VCaP (cell line): ENCODE data around the gene IFNG-AS1.
A peak's percentile ranks its signal among the peaks of the same experiment; 100 is the strongest.

ENCODE experiments used
- H3K27ac ChIP-seq: fragments of 450-650 bp; 2 replicates; pipeline ENCODE4 v1.5.1; 2017
- TF ChIP-seq, protein P1 (sequence below): fragments of 450-650 bp; conservative IDR thresholded peaks from 2 replicates; pipeline ENCODE4 v1.5.1; 2017; ENCODE audit warnings: mild to moderate bottlenecking, moderate library complexity

Gene IFNG-AS1

DNA sequence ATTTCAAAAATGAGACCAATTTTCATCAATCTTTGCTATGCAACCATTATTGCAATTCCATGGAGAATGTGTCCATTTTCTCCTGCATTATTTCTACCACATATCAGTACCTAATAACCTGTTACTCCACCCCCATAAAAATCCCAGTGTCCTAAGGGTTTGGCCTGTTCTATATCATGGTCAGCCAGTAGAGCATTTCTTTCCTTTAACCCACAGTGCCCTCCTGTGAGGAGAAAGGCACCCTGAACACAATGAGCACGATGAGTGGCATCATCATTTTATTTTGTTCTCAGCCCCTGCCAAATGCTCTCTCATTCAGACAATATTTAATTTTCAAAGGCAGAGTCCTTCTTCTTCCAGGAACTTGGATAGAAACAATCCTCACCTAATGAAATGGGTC is 11.6 kb upstream of the IFNG-AS1 start:
- TF ChIP-seq, protein P1, sequence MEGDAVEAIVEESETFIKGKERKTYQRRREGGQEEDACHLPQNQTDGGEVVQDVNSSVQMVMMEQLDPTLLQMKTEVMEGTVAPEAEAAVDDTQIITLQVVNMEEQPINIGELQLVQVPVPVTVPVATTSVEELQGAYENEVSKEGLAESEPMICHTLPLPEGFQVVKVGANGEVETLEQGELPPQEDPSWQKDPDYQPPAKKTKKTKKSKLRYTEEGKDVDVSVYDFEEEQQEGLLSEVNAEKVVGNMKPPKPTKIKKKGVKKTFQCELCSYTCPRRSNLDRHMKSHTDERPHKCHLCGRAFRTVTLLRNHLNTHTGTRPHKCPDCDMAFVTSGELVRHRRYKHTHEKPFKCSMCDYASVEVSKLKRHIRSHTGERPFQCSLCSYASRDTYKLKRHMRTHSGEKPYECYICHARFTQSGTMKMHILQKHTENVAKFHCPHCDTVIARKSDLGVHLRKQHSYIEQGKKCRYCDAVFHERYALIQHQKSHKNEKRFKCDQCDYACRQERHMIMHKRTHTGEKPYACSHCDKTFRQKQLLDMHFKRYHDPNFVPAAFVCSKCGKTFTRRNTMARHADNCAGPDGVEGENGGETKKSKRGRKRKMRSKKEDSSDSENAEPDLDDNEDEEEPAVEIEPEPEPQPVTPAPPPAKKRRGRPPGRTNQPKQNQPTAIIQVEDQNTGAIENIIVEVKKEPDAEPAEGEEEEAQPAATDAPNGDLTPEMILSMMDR: no peak

DNA sequence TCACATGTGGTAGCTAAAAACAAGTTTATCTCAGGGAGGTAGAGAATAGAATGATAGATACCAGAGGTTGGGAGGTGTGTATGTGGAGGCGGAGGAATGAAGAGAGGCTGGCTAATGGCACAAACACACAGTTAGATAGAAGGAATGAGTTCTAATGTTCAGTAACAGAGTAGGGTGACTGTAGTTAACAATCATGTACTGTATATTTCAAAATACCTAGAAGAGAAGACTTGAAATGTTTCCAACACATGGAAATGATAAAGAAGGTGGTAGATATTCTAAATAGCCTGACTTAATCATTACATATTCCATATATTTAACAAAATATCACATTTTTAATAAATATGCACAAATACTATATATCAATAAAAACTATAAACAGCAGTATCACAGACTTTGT is 8.9 kb upstream of the IFNG-AS1 start:
- H3K27ac ChIP-seq: no peak overlapping the region
- TF ChIP-seq, protein P1: no peak

More for the DNA sequence above, 11.6 kb upstream of the IFNG-AS1 start:
- no peak overlapping the region for H3K27ac ChIP-seq

DNA sequence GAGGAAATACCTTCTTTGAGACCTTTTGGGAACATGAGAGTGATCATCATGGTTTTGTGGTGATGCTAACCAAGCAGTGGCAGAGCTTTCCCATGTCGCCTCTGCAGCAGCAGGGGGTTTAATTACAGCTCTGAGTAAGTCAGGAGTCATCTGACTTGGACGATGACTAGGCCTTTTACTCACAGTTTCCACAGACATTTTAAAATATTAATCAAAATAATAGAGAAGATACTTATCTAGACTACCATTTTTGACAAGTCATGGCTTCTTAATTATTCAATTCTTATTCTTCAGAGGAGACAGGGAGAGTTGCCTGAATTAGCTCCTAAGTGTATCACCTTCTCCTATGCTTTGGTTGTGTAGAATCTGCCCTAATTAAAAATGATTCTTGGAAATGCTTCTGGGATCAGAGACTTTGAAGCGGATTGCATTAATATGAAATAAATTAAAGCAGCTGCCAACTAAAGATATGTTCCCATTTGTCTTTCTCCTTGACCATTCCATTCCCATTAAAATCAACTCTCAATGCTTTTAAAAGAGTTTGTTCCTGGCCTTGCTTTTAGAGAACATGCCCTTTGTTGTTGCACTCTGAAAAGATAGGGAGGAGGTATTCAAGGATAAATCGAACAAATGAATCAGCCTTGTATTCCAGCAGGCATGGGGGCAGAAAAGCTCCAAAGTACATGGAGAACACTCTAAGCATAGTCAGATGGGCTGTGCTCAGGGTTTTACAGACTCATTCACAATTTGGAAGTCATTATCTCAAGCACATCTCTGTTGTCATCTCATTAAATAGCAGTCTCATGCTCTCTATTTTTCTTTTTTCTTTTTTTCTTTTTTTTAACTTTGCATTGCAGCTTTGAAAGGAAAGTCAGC is 7.7 kb upstream of the IFNG-AS1 start:
- TF ChIP-seq, protein P1: no peak
- H3K27ac ChIP-seq: no peak overlapping the region

DNA sequence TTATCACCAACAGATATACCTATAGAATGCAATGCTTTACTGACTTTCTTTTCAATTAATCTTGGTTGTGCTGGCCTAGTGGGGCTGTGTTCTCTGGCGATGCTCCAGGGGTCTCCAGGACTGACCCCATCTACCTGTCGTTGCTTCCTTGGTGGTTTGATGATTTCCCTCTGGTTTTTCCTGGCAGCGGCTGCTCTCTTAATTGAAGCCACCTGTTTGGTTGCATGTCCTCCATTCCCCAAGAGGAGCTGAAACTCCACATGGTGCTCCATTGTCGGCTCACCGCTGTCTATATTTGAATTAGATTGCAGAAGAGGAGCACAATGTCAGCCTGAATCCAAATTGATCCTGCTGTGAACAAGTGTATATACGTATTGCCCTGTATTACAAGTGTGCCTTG is 7.1 kb upstream of the IFNG-AS1 start:
- H3K27ac ChIP-seq: no peak overlapping the region
- TF ChIP-seq, protein P1: no peak

DNA sequence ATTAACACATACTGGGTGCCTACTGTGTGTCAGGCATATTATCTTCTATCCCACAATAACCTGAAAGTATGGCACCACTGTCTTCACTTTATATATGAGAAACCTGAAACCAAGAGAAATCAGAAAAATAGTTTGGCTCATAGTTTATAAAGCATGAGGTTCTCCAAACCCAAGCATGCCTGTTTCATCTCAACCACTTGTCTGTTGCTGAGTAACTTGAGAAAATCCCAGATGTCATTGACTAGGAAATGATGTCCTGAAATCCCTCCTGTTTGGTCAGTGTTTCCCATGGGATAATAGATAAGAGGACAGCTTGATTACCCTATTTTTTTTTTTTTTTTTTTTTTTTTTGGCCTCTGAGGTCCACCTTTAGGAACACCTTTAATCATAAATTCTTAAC is 2.6 kb upstream of the IFNG-AS1 start:
- TF ChIP-seq, protein P1: no peak
- H3K27ac ChIP-seq: no peak overlapping the region

DNA sequence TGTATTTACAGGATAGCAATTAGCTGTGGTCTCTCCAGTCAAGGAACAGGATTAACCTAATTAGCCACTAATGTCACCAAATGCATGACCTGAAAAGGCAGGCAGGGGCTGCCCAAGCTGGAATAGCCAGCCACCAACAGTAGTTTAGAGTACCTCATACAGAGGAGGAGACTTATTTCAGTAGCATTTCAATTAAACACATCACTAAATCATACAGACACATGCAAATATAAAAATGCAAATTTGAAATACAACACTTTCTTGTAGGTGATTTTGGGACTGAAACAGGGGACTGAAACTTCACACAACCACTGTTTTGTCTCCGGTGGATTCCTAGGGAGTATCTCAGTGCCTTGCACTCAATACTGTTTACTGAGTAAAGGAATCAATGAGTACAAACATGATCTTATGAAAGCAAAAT is 636 bp upstream of the IFNG-AS1 start:
- TF ChIP-seq, protein P1: no peak
- H3K27ac ChIP-seq: peak overlapping the region; percentile 52

DNA sequence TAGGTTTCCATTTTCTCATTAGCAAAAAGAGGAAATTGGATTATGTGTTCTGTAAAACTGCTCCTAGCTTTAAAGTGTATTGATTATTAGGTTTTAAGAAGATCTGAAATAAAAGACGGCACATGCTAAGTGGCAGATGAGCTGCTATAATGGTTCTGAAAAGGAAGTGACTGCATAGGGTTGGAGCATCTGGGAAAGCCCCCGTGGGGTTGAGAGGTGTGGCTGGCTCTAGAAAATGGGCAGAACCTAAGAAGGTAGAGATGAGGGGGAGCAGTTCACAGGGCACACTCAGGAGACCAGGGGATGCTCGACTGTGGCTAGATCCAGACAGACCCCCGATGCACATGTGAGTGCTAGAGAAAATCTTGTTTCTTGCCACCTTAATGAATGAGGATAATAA is 1.9 kb downstream of the IFNG-AS1 start:
- TF ChIP-seq, protein P1: no peak
- H3K27ac ChIP-seq: peak overlapping the region; percentile 72; the same call in 1 of the 2 replicates
